Activated T-cell treated with anti-CD3 and anti-CD28 coated beads for 48 hours (primary cell): ENCODE measurements around the gene ATP4A.

Source experiments
- DNase-seq: peaks from one replicate; pipeline ENCODE4 v3.0.0-alpha.2; 2020; ENCODE audit warnings: low read depth

The ATP4A gene

GRCh38 chr19:35565016-35565856 lies 1.8 kb upstream of the ATP4A start:
- DNase-seq, result no peak

GRCh38 chr19:35562776-35563175 lies 682 bp downstream of the ATP4A start:
- no peak for DNase-seq

GRCh38 chr19:35562336-35562735 lies 1.1 kb downstream of the ATP4A start:
- DNase-seq, result no peak

- no peak for DNase-seq
These were observed 2.0 kb downstream of the ATP4A start for GRCh38 chr19:35561436-35561835.

GRCh38 chr19:35560677-35561076 lies 2.8 kb downstream of the ATP4A start:
- DNase-seq, result no peak

- DNase-seq, result no peak
These were observed 3.2 kb downstream of the ATP4A start for GRCh38 chr19:35560271-35560670.

- no peak for DNase-seq
These were observed 3.7 kb downstream of the ATP4A start for GRCh38 chr19:35559781-35560180.

GRCh38 chr19:35559281-35559659 lies 4.2 kb downstream of the ATP4A start:
- DNase-seq, result no peak

- no peak for DNase-seq
These were observed 4.8 kb downstream of the ATP4A start for GRCh38 chr19:35558400-35559280.

- peak; percentile 56 for DNase-seq
These were observed 5.7 kb downstream of the ATP4A start for GRCh38 chr19:35557539-35558399.

- DNase-seq, result no peak
These were observed 6.5 kb downstream of the ATP4A start for GRCh38 chr19:35556846-35557538.

- DNase-seq, result no peak
These were observed 7.3 kb downstream of the ATP4A start for GRCh38 chr19:35556025-35556590.

GRCh38 chr19:35555301-35556005 lies 8.0 kb downstream of the ATP4A start:
- DNase-seq, result no peak

GRCh38 chr19:35554076-35554475 lies 9.4 kb downstream of the ATP4A start:
- DNase-seq, result no peak

- no peak for DNase-seq
These were observed 10.0 kb downstream of the ATP4A start for GRCh38 chr19:35553385-35554000.

- no peak for DNase-seq
These were observed 10.7 kb downstream of the ATP4A start for GRCh38 chr19:35552534-35553384.

GRCh38 chr19:35551091-35551810 lies 12.2 kb downstream of the ATP4A start:
- DNase-seq, result no peak

GRCh38 chr19:35549879-35550523 lies 13.5 kb downstream of the ATP4A start:
- no peak for DNase-seq
